GM18868 (cell line): ENCODE measurements around the gene DEPDC5.

Experiments used
- ATAC-seq: cut with Tn5 transposase; IDR thresholded peaks from one replicate; pipeline ENCODE4 v1.9.1; 2021; ENCODE audit warnings: mild to moderate bottlenecking, moderate library complexity; ENCODE audit not compliant: unreplicated experiment

The DEPDC5 gene

DNA sequence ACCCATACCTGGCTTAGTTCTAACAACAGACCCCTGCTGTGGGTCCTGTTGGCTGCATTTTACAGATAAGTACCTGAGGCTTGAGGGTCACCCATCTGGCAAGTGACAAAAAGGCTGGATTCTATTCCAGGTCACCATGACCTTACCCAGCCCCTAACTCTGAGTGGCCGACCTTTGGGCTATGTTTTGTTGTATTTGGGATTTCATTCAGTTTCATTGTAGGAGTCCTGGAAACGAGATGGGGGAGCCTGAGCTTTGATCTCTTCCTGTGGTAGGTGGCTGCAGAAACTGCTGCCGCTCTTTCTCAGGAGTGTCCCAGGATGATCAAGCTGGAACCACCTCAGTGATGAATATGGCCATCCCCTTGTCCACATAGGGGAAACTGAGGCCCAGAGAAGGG, 165.9 kb downstream of the DEPDC5 start:
- no peak for ATAC-seq

DNA sequence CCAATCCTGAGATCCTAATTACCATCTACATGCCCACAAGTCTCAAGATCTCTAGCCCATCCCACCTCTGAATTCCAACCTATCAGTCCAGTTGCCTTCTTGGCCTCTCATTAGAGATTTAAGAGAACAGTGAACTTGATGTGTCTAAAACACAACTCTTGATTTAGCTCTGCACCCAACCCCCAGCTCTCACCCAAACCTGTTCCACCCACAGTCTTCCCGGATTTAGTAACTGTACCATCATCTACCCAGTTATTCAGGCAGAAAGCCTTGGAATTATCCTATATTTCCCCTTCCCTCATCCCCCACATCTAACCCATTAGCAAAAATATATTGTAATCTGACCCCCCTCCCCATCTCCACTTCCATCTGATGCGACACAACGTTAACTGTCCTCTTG, 166.5 kb downstream of the DEPDC5 start:
- no peak for ATAC-seq

DNA sequence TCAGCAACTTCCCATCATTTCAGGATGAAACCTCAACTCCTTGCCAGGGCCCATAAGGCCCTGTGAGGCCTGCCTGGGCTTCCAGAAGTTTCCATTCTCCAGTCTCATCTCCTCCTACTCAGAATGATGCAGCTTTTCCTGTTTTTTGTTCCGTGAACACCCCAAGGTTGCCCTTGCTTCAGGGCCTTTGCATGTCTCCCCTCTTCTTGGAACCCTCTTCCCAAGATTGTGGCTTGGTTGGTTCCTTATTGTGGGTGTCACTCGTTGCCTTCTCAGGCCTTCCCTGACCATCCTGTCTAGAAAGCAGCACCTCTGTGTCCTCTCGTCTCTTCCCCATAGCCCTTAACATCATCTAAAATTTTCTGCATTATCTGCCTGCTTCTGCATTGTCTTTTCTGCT, 167.3 kb downstream of the DEPDC5 start:
- no peak for ATAC-seq

DNA sequence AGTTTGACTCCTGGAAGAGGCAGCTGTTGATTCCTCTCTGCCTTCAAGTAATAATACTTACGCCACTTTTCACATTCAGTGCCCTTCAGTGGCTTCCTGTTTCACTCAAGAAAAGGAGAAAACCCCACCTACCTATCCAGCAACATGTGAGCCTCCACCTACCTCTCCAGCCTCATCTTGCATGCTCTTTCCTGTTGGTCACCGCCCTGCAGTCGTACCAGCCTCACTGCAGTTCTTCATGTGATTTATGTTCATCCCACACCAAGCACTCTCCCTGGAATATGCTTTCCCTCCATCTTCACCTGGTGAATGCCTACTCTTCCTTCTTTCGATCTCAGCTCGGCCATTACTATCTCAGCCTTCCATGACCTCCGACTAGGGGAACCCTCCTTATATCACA, 168.7 kb downstream of the DEPDC5 start:
- no peak for ATAC-seq

DNA sequence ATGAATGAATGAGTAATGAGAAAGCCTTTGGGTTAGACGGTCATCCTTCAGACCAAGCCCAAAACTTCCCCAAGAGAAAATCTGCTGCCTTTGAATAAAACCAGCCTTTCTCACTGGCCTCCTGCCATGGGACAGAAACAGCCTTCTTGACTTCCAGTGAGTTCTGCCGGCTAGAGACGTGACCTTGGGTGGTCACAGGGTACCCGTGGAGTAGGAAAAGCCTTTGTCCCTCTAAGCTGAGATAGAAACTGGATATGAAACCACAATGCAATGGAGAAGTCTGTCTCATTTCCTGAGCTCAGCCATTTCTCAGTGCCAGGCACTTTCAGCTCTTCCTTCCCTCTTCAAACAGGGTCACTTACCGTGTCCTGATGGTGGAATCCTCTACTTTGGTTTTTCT, 169.3 kb downstream of the DEPDC5 start:
- ATAC-seq, result no peak

DNA sequence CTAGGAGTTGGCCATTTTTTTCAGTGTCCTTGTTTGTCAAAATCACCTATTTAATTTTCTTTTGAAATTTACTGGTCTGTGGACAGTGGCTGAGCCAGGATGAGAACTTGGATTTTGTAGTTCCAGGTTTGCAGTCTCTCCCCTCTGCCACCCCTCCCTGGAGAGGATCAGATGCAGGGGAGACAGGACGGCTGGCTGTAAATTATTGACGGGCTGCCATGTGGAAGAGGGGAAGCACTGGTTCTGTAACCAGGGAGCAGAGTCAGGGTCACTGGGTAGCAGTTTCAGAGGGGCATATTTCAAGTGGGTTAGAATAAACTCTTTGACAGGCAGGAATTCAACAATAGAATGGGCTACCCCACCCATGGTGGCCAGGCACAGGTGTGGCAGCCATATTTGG, 169.9 kb downstream of the DEPDC5 start:
- no peak for ATAC-seq

DNA sequence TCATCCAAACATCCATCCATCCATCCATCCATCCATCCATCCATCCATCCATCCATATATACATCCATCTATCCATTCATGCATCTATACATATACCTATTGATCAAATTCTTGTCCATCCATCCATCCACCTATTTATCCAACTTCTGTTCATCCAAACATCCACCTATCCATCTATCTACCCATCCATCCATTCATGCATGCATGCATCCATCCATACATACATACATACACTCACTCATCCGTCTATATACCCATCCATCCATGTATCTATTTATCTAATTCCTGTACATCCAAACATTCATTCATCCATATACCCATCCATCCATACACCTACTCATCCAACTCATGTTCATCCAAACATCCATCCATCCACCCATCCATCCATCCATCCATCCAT, 171.2 kb downstream of the DEPDC5 start:
- no peak for ATAC-seq

DNA sequence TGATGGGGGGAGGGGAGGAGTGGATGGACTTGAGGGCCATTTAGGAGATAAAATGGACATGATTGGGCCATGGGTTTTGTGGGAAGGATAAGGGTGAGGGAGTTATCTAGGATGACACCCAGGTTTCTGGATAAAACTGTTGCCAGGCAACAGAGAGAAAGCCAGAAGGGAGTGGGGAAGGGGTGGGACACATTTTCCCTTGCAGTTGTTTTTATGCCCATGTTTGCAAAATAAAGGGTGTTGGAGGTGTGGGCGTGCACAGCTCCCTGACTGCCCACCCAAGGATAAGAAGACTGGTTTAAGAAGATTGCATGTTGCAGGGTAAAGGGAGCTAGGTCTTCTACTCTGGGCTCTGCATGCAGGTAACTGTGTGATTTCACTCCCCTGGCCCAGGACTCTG, 172.2 kb downstream of the DEPDC5 start:
- ATAC-seq, result no peak

DNA sequence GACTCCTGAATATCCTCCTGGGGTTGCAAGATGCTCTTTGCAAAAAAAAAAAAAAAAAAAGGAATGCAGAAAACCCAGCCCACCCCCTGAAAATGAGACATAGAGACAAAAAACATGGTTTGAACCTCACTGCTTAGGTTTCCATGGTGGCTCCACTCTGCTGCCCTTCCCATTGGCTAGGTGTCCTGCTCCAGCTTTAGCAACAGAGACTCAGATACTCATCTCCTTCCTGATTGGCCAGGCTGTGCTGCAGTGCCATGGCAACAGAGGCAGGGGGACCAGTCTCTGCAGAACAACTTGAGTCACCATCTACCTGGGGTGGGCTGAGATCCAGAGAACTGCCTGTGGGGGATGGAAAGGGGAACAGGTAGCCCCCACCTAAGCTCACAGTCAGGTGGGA, 173.2 kb downstream of the DEPDC5 start:
- ATAC-seq, result no peak

DNA sequence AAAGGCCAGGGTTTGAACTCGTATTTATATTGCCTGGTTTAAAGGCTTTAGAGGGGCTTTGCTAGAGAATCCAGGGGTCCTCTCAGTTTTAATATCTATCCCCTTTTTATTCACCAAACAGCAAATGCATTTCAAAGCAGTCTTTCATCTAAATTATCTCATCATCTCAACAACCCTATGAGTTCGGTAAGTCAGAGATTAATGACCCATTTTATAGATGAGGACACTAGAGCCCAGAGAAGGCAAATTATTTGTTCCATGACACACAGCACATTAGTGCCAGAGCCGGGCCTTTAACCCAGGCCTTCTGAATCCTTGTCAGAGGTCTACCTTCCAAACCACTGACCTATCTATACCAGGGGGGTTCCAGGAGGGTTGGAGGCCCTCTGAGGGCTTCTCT, 173.7 kb downstream of the DEPDC5 start:
- no peak for ATAC-seq

- ATAC-seq, result no peak
Measured at GRCh38 chr22:31929167-31929930, 175.5 kb downstream of the DEPDC5 start.

DNA sequence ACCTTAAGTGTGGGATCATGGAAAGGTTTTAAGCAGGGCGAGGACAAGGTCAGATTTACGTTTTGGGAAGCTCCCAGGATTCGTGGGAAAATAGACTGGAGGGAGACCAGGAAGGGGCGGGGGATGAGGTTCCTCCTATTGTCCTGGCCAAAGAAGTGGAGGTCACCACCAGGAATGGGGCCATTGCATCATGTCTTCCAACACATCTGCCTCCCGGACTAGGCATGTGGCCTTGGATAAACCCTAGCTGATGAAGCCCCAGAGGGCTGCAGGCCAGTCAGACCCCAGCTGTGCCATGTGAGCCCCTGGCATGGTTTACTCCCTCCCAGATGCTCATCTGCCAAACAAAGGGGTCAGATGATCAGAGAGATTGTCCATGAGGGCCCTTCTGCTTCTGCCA, 179.0 kb downstream of the DEPDC5 start:
- no peak for ATAC-seq

- ATAC-seq, result no peak
Measured at GRCh38 chr22:31933406-31933805, 179.6 kb downstream of the DEPDC5 start.

- no peak for ATAC-seq
Measured at GRCh38 chr22:31933816-31934482, 180.1 kb downstream of the DEPDC5 start.

DNA sequence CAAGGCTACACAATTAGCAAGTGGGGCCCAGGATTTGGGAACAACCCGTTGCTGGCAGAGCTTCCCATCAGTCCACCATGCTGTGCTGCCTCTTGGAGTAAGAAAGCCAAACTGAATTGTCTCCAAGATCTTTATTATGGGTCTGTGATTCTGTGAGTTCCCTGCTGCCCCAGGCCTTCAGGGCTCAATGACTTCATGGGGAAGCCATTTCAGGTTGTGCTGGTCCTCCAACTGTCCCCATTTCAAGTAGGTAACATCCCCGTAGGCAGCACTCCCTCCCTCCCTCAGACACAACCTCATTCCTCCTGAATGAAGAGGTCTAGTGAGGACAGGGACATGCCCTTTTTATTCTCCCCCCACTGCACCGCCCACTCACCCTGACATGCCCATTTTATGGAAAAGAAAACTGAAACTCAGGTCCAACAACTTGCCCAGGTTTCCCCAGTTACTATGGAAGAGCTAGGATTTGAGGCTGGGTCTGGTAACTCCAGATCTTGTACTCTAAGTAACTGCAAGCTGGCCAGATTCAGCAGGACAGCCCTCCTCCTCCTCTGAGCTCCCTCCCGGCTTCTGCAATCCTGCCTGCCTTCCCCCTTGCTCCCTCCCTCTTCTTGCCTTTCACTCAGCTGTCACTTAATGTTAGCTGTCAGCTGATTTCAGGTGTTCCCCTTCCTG, 182.3 kb downstream of the DEPDC5 start:
- no peak for ATAC-seq

DNA sequence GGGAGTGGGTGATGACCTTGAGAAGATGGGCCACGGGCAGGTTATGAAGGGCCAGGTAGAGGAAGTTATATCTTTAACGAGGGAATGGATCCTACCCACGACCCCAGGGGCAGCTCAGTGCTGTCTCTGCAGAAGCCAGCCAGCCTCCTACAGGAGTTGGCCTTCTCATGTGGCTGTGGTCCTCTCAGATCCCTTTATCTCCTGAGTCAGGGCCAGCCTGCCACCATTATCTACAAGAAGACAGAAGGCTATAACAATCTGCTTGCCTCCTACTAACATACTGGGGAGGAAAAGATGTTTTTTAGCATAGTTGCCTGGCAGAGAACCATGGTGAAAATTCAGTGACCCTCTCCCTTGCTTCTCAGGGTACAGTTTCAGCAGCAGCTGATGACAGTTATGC, 183.5 kb downstream of the DEPDC5 start:
- ATAC-seq, result no peak

- ATAC-seq, result no peak
Measured at GRCh38 chr22:31938296-31938695, 184.5 kb downstream of the DEPDC5 start.

GRCh38 chr22:31940506-31940905, 186.7 kb downstream of the DEPDC5 start:
- ATAC-seq, result no peak

GRCh38 chr22:31942091-31942490, 188.3 kb downstream of the DEPDC5 start:
- no peak for ATAC-seq

DNA sequence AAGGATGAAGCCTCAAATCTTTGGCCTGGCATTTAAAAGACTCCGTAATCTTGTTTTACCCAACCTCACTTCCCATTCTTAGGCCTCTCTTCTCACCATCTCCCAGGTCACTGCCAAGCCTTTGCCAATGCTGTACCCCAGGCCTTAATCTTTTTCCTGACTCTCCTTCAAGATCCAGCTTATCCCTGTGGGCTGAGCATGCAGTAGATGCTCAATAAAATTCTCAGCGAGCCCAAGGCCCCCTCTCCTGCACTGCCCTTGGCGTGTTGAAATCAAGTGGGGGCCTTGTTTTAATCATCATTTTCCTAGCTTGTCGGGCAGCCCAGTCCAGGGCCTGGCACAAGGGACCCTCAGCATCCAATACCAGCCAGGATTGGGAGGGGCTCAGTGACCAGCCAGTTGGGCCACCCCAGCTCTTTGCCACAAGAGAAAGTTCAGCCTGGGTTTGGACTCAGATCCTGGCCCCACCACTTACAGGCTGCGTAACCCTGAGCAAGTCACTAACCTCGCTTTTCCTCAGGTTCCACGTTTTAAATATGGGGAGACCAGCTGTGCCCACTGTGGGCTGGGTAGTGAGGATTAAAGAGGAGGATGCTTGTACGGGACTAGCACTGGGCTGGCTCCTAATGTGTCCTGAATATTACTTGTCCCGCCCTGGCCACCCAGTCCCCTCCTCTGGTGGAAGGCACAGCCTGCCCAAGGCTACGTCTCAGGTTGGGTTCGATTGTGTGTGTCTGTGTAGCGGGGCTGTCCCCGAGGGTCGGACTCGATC, 189.6 kb downstream of the DEPDC5 start:
- ATAC-seq, result no peak

DNA sequence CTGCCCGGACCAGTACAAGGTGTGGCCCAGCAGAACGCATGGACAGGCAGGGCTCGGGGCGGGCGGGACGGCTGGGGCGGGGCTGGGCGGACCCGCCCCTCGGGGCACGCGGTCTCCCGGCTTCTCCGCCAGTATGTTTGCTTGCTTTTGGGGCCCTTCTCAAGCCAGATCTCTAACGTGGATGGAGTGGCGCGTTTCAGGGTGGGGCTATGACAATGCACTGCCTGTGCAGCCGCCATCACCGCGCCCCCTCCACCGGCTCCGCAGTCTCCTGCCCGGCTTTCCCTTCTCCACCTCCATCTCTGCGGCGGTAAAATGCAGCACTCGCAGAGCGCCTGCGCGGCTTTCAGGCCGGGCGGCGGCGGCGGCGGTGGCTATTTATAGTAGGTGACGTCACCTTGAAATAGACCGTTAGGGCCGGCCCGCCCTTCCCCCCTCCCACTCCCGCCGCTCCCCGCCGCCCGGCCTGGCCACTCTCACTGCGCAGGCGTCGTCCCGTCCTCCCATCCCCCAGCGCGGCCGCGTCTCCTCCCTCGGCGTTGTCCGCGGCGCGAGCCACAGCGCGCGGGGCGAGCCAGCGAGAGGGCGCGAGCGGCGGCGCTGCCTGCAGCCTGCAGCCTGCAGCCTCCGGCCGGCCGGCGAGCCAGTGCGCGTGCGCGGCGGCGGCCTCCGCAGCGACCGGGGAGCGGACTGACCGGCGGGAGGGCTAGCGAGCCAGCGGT, 190.3 kb downstream of the DEPDC5 start, which contains the start of gene YWHAH:
TSS of gene YWHAH (plus strand) at position 558 of the 722 bp plus-strand sequence. CDS start 199 bp downstream, outside the sequence.
- peak; percentile 71 for ATAC-seq
